DND-41 (cell line): ENCODE measurements around the gene PDE6B.

ENCODE experiments used
- ATAC-seq: fragments of 200-7000 bp; cut with Tn5 transposase; 3 replicates; pipeline ENCODE4 v1.9.1; 2021; ENCODE audit warnings: low read depth; ENCODE audit not compliant: insufficient read depth
- DNase-seq: peaks from one replicate; pipeline ENCODE4 v3.0.0-alpha.2; 2020
- H2AFZ ChIP-seq: 2 replicates; pipeline ENCODE4 v1.6.0; 2012; ENCODE audit warnings: low read depth, low read length
- H3K27ac ChIP-seq: 2 replicates; pipeline ENCODE4 v1.5.1; 2012; ENCODE audit warnings: low read length, inconsistent platforms
- H3K27me3 ChIP-seq: fragments of 200-600 bp; sonication (generic); 2 replicates; pipeline ENCODE4 v1.6.0; 2012; ENCODE audit warnings: low read length, mild to moderate bottlenecking, inconsistent platforms; ENCODE audit not compliant: insufficient read depth, poor library complexity
- H3K36me3 ChIP-seq: 2 replicates; pipeline ENCODE4 v1.5.1; 2012; ENCODE audit warnings: low read length, inconsistent platforms; ENCODE audit not compliant: insufficient read depth
- H3K4me1 ChIP-seq: 2 replicates; pipeline ENCODE4 v1.5.1; 2012; ENCODE audit warnings: mild to moderate bottlenecking, low read length; ENCODE audit not compliant: insufficient read depth
- H3K4me2 ChIP-seq: 2 replicates; pipeline ENCODE4 v1.6.0; 2012; ENCODE audit warnings: mild to moderate bottlenecking, moderate library complexity, low read length, inconsistent platforms; ENCODE audit not compliant: insufficient read depth
- H3K4me3 ChIP-seq, 2 experiments: fragments of 200-600 bp in 1 of 2; shearing (Covaris generic) in 1 of 2; 2 replicates each; pipeline ENCODE4 v1.5.1; 2012 to 2016; ENCODE audit warnings: inconsistent platforms in 2 of 2, low read length in 2 of 2, mild to moderate bottlenecking in 2 of 2, low read depth in 1 of 2, moderate library complexity in 1 of 2
- H3K79me2 ChIP-seq: 2 replicates; pipeline ENCODE4 v1.6.0; 2012; ENCODE audit warnings: low read length, inconsistent platforms; ENCODE audit not compliant: insufficient read depth
- H3K9ac ChIP-seq: 2 replicates; pipeline ENCODE4 v1.6.0; 2012; ENCODE audit warnings: low read depth, mild to moderate bottlenecking, inconsistent platforms, low read length, moderate library complexity
- H3K9me3 ChIP-seq: 2 replicates; pipeline ENCODE4 v1.5.1; 2012; ENCODE audit warnings: low read length, moderate library complexity, mild to moderate bottlenecking, inconsistent platforms; ENCODE audit not compliant: insufficient read depth, severe bottlenecking
- H4K20me1 ChIP-seq: 2 replicates; pipeline ENCODE4 v1.6.0; 2012; ENCODE audit warnings: low read length; ENCODE audit not compliant: insufficient read depth
- EZH2 ChIP-seq: IDR thresholded peaks from 3 replicates; pipeline ENCODE4 v1.6.1; 2012; ENCODE audit warnings: borderline replicate concordance, low read depth, mild to moderate bottlenecking, moderate library complexity, low read length, inconsistent platforms; ENCODE audit not compliant: severe bottlenecking
- TF ChIP-seq, protein P1 (sequence below): IDR thresholded peaks from 2 replicates; pipeline ENCODE4 v1.5.1; 2012; ENCODE audit warnings: borderline replicate concordance, low read length, moderate library complexity, mild to moderate bottlenecking; ENCODE audit not compliant: poor library complexity, severe bottlenecking; ENCODE audit errors: extremely low read depth

Gene PDE6B

DNA sequence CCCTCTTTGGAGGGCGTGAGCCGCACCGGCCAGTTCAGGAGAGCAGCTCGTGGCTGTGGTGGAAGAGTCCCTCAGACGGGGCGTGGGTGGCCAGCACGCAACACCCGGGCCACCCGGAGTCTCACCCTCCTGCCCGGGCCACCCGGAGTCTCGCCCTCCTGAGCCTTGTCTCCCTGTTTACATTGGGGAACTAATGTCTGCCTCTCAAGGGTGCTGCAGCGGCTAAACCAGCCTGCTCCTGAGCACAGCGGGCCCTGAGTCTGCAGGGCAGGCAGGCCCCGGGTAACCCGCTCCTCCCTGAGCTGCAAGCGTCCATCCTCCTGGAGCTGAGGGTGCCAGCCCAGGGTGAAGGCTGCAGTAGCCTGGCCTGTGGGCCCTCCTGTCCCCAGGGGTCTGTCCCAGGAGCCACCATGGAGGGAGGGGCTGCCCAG lies 3.0 kb downstream of the PDE6B start:
- no peak overlapping the region for H3K4me3 ChIP-seq
- no peak overlapping the region for H3K9ac ChIP-seq
- peaks cover 16% of the 10 kb centered on the region for H3K9me3 ChIP-seq
- no peak for ATAC-seq
- DNase-seq = no peak
- no peak overlapping the region for H2AFZ ChIP-seq
- no peaks in the 10 kb centered on the region for H3K79me2 ChIP-seq
- no peaks in the 10 kb centered on the region for H4K20me1 ChIP-seq
- no peaks in the 10 kb centered on the region for H3K4me1 ChIP-seq
- no peak overlapping the region for H3K4me2 ChIP-seq
- H3K36me3 ChIP-seq = no peaks in the 10 kb centered on the region
- H3K27me3 ChIP-seq = no peaks in the 10 kb centered on the region
- TF ChIP-seq, protein P1, sequence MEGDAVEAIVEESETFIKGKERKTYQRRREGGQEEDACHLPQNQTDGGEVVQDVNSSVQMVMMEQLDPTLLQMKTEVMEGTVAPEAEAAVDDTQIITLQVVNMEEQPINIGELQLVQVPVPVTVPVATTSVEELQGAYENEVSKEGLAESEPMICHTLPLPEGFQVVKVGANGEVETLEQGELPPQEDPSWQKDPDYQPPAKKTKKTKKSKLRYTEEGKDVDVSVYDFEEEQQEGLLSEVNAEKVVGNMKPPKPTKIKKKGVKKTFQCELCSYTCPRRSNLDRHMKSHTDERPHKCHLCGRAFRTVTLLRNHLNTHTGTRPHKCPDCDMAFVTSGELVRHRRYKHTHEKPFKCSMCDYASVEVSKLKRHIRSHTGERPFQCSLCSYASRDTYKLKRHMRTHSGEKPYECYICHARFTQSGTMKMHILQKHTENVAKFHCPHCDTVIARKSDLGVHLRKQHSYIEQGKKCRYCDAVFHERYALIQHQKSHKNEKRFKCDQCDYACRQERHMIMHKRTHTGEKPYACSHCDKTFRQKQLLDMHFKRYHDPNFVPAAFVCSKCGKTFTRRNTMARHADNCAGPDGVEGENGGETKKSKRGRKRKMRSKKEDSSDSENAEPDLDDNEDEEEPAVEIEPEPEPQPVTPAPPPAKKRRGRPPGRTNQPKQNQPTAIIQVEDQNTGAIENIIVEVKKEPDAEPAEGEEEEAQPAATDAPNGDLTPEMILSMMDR = no peak
- no peak for TF ChIP-seq EZH2
- H3K27ac ChIP-seq = no peak overlapping the region

DNA sequence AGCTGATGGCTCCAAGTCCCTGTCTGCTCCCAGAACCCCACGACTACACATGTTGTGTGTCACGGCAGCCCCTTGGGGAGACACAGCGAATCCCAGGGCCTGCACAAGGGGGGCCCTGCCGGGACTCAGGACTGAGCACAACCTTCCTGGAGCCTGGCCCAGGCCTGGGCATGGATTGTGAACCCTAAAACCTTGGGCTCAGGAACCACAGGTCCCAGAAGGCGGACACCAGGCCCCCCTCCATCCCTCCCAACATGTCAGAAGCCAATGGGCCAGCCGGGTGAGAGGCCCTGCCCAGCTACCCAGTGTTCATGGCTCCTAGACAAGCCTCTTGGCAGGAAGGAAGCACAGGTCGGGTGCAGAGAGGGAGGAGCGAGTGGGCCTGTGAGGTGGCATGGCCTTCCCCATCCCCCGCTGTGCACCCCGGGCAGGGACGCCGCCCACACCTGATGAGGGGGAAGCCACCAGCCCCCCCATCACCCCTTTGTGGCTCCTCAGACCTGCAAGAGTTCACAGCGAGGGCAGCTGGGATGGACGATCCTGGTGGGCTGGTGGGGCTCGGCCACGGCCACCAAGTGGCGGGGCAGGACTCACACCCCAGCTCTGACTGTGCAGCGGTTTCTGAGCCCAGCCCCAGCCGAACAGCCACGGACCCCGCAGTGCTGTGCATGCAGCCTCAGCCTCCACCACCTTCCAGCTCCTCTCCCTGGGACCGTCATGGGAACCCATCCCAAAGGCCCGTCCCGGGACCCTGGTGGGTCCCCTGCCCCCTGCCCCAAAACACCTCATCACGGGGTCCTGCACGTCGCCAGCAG lies 3.7 kb downstream of the PDE6B start:
- peaks cover 16% of the 10 kb centered on the region for H3K9me3 ChIP-seq
- H3K27me3 ChIP-seq = no peaks in the 10 kb centered on the region
- DNase-seq = no peak
- no peak overlapping the region for H3K4me2 ChIP-seq
- H2AFZ ChIP-seq = no peak overlapping the region
- no peak overlapping the region for H3K4me3 ChIP-seq
- no peaks in the 10 kb centered on the region for H3K79me2 ChIP-seq
- H3K27ac ChIP-seq = no peak overlapping the region
- no peaks in the 10 kb centered on the region for H3K36me3 ChIP-seq
- H3K9ac ChIP-seq = no peak overlapping the region
- ATAC-seq = no peak
- TF ChIP-seq, protein P1 = no peak
- no peak for TF ChIP-seq EZH2
- no peaks in the 10 kb centered on the region for H3K4me1 ChIP-seq
- no peaks in the 10 kb centered on the region for H4K20me1 ChIP-seq

- no peak overlapping the region for H3K4me2 ChIP-seq
- H3K4me3 ChIP-seq = no peak overlapping the region
- DNase-seq (no peak), ATAC-seq (no peak)
- no peaks in the 10 kb centered on the region for H3K79me2 ChIP-seq
- no peaks in the 10 kb centered on the region for H3K4me1 ChIP-seq
- H3K9ac ChIP-seq = no peak overlapping the region
- no peaks in the 10 kb centered on the region for H3K27me3 ChIP-seq
- TF ChIP-seq, protein P1 = no peak
- TF ChIP-seq EZH2 = no peak
- H4K20me1 ChIP-seq = no peaks in the 10 kb centered on the region
- H2AFZ ChIP-seq = no peak overlapping the region
- H3K36me3 ChIP-seq = no peaks in the 10 kb centered on the region
- H3K27ac ChIP-seq = no peak overlapping the region
- H3K9me3 ChIP-seq = peaks cover 16% of the 10 kb centered on the region
Observed at GRCh38 chr4:629636-629914, 4.2 kb downstream of the PDE6B start.
